Endodermal cell (in vitro differentiated cells): ENCODE data around the gene OSGIN1. TPM values are rescaled to one million over a fixed set of nuclear protein-coding genes. Genes with fewer than 3 reads are reported as not detected.
A peak's percentile ranks its signal among the peaks of the same experiment; 100 is the strongest.

Source experiments
- DNase-seq: peaks from one replicate; pipeline ENCODE4 v3.0.0-alpha.2; 2017
- H3K27ac ChIP-seq: 2 replicates; pipeline ENCODE4 v1.5.1; 2013; ENCODE audit warnings: mild to moderate bottlenecking, low read depth, low read length, moderate library complexity
- H3K27me3 ChIP-seq: 2 replicates; pipeline ENCODE4 v1.6.1; 2013; ENCODE audit warnings: mild to moderate bottlenecking, low read length, moderate library complexity; ENCODE audit not compliant: insufficient read depth, control insufficient read depth, poor library complexity, severe bottlenecking
- H3K36me3 ChIP-seq: 2 replicates; pipeline ENCODE4 v1.7.0; 2013; ENCODE audit warnings: mild to moderate bottlenecking, low read length, moderate library complexity; ENCODE audit not compliant: control insufficient read depth, insufficient read depth
- H3K4me1 ChIP-seq: one replicate; pipeline ENCODE4 v1.7.0; 2013; ENCODE audit warnings: low read length; ENCODE audit not compliant: control insufficient read depth, insufficient read depth
- H3K4me3 ChIP-seq: 2 replicates; pipeline ENCODE4 v1.5.1; 2013; ENCODE audit warnings: mild to moderate bottlenecking, low read length, moderate library complexity
- H3K9ac ChIP-seq: 2 replicates; pipeline ENCODE4 v1.6.1; 2013; ENCODE audit warnings: mild to moderate bottlenecking, low read length, moderate library complexity; ENCODE audit not compliant: poor library complexity, severe bottlenecking; ENCODE audit errors: extremely low read depth
- H3K9me3 ChIP-seq: 2 replicates; pipeline ENCODE4 v1.6.1; 2013; ENCODE audit warnings: mild to moderate bottlenecking, low read length, moderate library complexity; ENCODE audit not compliant: control insufficient read depth
- H3K27ac Mint-ChIP-seq: 2 replicates; pipeline ENCODE4 v1.8.0; 2020; ENCODE audit warnings: mixed read lengths
- H3K27me3 Mint-ChIP-seq: 2 replicates; pipeline ENCODE4 v1.8.0; 2021; ENCODE audit warnings: mild to moderate bottlenecking, mixed read lengths; ENCODE audit not compliant: insufficient read depth
- H3K36me3 Mint-ChIP-seq: 2 replicates; pipeline ENCODE4 v1.8.0; 2020; ENCODE audit warnings: low read depth, mixed read lengths
- H3K4me1 Mint-ChIP-seq: 2 replicates; pipeline ENCODE4 v1.8.0; 2020; ENCODE audit warnings: mixed read lengths
- H3K4me3 Mint-ChIP-seq: 2 replicates; pipeline ENCODE4 v1.8.0; 2020; ENCODE audit warnings: mild to moderate bottlenecking, moderate library complexity, mixed read lengths
- H3K9me3 Mint-ChIP-seq: 2 replicates; pipeline ENCODE4 v1.8.0; 2020; ENCODE audit warnings: mild to moderate bottlenecking, mixed read lengths
- WGBS, 2 experiments: methylation state at CpG; one replicate each; pipeline versions ENCODE4 v1.1.5 to v1.1.7; 2013; ENCODE audit warnings: missing lambda C conversion rate in 2 of 2, mixed read lengths in 1 of 2; ENCODE audit not compliant: insufficient coverage in 1 of 2, insufficient read length in 1 of 2; 5-methylcytosine and 5-hydroxymethylcytosine counted together
- total RNA-seq, 2 donors: library from RNA; stranded (reverse); fragmentation: NEBNext Ultra II Directional in 1 of 2; extraction: Animal tissue kit (Norgen Biotek cat#: 25700) in 1 of 2; gene quantifications; 2 replicates in 1 of 2; 3 replicates in 1 of 2; pipeline ENCODE4 v1.2.1, GENCODE V29; 2021
- TF ChIP-seq, protein P1 (sequence below): fragments of 200-600 bp; sonication (generic); conservative IDR thresholded peaks from 2 replicates; pipeline ENCODE4 v1.5.0; 2021; ENCODE audit warnings: antibody characterized with exemption, mild to moderate bottlenecking

The OSGIN1 gene
- total RNA-seq, 2 donors from 2014 or later, result 1.6 to 2.7 TPM

DNA sequence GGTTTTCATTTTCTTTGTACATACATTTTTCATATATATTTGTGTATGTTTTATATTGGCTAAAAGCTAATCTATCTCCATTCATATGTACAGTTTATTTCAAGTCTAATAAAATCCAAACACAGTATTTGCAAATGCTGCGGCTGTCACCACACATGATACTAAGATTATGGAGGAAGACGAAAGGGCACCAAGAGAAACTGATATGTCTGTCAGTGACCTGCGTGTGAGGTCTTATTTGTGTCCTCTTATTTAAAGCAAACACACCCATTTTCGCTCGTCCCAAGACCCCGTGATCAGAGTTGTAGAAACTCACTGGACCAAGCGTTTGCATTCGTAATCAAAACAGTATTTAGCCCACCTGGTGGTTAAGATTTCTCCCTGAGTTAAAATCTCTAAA is 45.9 kb upstream of the OSGIN1 start:
- H3K4me1 ChIP-seq, result peaks cover 9% of the 10 kb centered on the region
- Mint-ChIP-seq H3K4me1 (peaks cover 32% of the 10 kb centered on the region), H3K36me3 (peaks cover 80% of the 10 kb centered on the region), H3K9me3 (no peaks in the 10 kb centered on the region), H3K4me3 (no peak overlapping the region), H3K27me3 (no peaks in the 10 kb centered on the region), H3K27ac (no peak overlapping the region)
- 83 to 91% methylated on average over 8 of the region's 8 CpGs for WGBS, 2 experiments
- DNase-seq, result no peak
- no peaks in the 10 kb centered on the region for H3K9me3 ChIP-seq
- H3K4me3 ChIP-seq, result no peak overlapping the region
- peaks cover 56% of the 10 kb centered on the region for H3K36me3 ChIP-seq
- H3K9ac ChIP-seq, result no peak overlapping the region
- TF ChIP-seq, protein P1, sequence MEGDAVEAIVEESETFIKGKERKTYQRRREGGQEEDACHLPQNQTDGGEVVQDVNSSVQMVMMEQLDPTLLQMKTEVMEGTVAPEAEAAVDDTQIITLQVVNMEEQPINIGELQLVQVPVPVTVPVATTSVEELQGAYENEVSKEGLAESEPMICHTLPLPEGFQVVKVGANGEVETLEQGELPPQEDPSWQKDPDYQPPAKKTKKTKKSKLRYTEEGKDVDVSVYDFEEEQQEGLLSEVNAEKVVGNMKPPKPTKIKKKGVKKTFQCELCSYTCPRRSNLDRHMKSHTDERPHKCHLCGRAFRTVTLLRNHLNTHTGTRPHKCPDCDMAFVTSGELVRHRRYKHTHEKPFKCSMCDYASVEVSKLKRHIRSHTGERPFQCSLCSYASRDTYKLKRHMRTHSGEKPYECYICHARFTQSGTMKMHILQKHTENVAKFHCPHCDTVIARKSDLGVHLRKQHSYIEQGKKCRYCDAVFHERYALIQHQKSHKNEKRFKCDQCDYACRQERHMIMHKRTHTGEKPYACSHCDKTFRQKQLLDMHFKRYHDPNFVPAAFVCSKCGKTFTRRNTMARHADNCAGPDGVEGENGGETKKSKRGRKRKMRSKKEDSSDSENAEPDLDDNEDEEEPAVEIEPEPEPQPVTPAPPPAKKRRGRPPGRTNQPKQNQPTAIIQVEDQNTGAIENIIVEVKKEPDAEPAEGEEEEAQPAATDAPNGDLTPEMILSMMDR, result no peak
- no peaks in the 10 kb centered on the region for H3K27me3 ChIP-seq
- H3K27ac ChIP-seq, result no peak overlapping the region

GRCh38 chr16:83907631-83908250 is 45.3 kb upstream of the OSGIN1 start:
- no peak overlapping the region for H3K9ac ChIP-seq
- TF ChIP-seq, protein P1, result no peak
- peaks cover 9% of the 10 kb centered on the region for H3K4me1 ChIP-seq
- Mint-ChIP-seq H3K4me1 (peaks cover 33% of the 10 kb centered on the region), H3K4me3 (no peak overlapping the region), H3K36me3 (peaks cover 84% of the 10 kb centered on the region), H3K27ac (no peak overlapping the region), H3K9me3 (no peaks in the 10 kb centered on the region), H3K27me3 (no peaks in the 10 kb centered on the region)
- H3K36me3 ChIP-seq, result peaks cover 63% of the 10 kb centered on the region
- no peaks in the 10 kb centered on the region for H3K9me3 ChIP-seq
- H3K27me3 ChIP-seq, result no peaks in the 10 kb centered on the region
- WGBS, 2 experiments, result 92 to 94% methylated on average over 13 to 15 of the region's 15 CpGs
- no peak for DNase-seq
- no peak overlapping the region for H3K4me3 ChIP-seq
- H3K27ac ChIP-seq, result peak overlapping the region; percentile 73

DNA sequence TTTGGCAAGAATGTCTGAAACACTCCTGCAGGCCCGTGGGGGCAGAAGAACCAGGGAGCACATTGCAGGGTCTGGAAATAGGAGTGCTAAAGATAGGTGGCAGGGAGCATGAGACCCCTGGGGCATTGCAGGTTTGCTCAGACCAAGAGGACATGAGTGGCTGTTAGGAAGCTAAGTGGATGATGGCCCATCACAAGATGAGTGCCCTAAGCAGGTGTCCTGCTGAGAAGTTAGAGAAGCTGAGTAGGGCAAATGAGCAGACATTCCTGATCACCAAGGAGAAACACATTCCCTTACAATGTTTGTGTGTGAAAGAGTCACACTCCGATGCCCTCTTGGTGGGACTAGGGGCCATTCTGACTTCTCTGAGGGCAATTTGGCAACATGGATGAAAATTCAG is 44.2 kb upstream of the OSGIN1 start:
- Histone ChIP-seq H3K36me3 (peaks cover 73% of the 10 kb centered on the region), H3K4me3 (no peak overlapping the region), H3K27me3 (no peaks in the 10 kb centered on the region), H3K4me1 (peaks cover 9% of the 10 kb centered on the region), H3K9me3 (no peaks in the 10 kb centered on the region), H3K9ac (no peak overlapping the region), H3K27ac (no peak overlapping the region)
- H3K36me3 Mint-ChIP-seq, result peaks cover 88% of the 10 kb centered on the region
- no peaks in the 10 kb centered on the region for H3K27me3 Mint-ChIP-seq
- H3K4me1 Mint-ChIP-seq, result peaks cover 38% of the 10 kb centered on the region
- H3K9me3 Mint-ChIP-seq, result no peaks in the 10 kb centered on the region
- no peak for DNase-seq
- 71 to 81% methylated on average over 2 of the region's 2 CpGs for WGBS, 2 experiments
- peak overlapping the region; percentile 35 for H3K27ac Mint-ChIP-seq
- H3K4me3 Mint-ChIP-seq, result no peak overlapping the region
- TF ChIP-seq, protein P1, result no peak
